Measurements from ENCODE around the gene TSPAN4. TPM values are rescaled to one million over a fixed set of nuclear protein-coding genes. Genes with fewer than 3 reads are reported as not detected.

TSPAN4 gene
- total and polyA plus RNA-seq, 10 donors = 32.1 to 140 (median 107) TPM

- DNase-seq = peak; percentile 88
- H3K36me3 ChIP-seq = peaks cover 0 to 29% (median 21%) of the 10 kb centered on the region in 6 donors
- intact Hi-C loops (cut with DNase I; ENCODE audit: low total_unique reads) = loop anchor here (10.0 kb wide), 1 partner anchor 212 kb away; no protein-coding TSS in a partner anchor
- peaks cover 0 to 34% (median 0%) of the 10 kb centered on the region in 7 donors for H3K27me3 ChIP-seq (replicated peaks in 1 of 7)
- WGBS, 5 donors = 1 to 2% (median 1%) methylated on average over 17 to 53 of the region's 53 CpGs
- TF ChIP-seq POLR2A (IDR thresholded peaks at IDR 0.05) (no peak), POLR2AphosphoS5 (IDR thresholded peaks at IDR 0.05) (no peak)
- TF ChIP-seq, protein P1, sequence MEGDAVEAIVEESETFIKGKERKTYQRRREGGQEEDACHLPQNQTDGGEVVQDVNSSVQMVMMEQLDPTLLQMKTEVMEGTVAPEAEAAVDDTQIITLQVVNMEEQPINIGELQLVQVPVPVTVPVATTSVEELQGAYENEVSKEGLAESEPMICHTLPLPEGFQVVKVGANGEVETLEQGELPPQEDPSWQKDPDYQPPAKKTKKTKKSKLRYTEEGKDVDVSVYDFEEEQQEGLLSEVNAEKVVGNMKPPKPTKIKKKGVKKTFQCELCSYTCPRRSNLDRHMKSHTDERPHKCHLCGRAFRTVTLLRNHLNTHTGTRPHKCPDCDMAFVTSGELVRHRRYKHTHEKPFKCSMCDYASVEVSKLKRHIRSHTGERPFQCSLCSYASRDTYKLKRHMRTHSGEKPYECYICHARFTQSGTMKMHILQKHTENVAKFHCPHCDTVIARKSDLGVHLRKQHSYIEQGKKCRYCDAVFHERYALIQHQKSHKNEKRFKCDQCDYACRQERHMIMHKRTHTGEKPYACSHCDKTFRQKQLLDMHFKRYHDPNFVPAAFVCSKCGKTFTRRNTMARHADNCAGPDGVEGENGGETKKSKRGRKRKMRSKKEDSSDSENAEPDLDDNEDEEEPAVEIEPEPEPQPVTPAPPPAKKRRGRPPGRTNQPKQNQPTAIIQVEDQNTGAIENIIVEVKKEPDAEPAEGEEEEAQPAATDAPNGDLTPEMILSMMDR (IDR thresholded peaks at IDR 0.05 in 8 of 11, conservative IDR thresholded peaks at IDR 0.05 in 3 of 11) = no peak
- peak overlapping the region; percentile 92 to 97 (median 95) for H3K27ac ChIP-seq
- no peaks in the 10 kb centered on the region for H3K9me3 ChIP-seq
- peaks cover 27 to 95% (median 67%) of the 10 kb centered on the region in 6 donors for H3K4me1 ChIP-seq
- peak overlapping the region; percentile 91 to 100 (median 98) for H3K4me3 ChIP-seq
These were observed 558 bp downstream of the TSPAN4 start for GRCh38 chr11:843086-843734.

DNA sequence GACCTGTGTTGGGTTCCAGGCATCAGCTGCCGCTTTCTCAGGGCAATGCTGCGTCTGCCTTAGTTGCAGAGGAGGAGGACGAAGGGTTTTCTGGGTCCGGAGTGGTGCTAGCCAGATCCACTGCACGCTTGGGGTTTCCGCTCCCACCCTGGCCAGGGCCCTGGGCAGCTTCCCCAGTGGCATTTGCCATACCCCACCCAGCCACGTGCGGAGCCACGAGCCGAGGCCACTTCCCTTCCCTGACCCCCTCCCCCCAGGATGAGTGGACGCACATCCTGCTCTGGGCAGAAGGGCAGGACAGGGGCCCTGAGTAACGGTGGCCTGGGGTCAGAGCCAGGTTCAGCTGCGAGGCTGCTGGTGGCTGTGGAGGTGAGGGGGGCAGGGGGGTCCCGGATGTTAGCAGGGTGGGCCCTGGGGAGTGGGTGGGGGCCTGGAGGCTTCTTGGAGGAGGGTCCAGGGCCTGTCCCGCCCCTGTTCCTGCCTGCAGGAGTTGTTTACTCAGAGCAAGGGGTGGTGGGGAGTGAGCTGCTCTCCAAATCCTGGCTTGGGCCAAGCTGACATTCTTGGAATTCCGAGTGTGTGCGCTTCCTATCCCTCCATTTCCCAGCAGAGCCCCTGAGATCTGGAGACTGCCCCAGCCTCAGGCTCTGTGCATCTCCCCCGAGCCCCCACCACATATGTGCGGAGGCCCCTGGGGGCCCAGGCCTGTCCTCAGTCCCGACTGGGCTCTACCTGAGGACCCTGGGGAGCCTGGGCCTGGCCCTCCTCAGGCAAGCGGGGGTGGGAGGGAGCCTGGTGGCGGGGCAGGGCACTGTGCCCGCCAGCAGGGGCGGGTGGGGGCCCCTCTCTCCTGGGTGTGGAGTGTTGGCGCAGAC is 1.4 kb downstream of the TSPAN4 start:
- Histone ChIP-seq H3K27ac (peak overlapping the region; percentile 92 to 97 (median 95)), H3K27me3 (replicated peaks in 1 of 7) (peaks cover 0 to 43% (median 0%) of the 10 kb centered on the region in 7 donors), H3K9me3 (no peaks in the 10 kb centered on the region), H3K36me3 (peaks cover 0 to 20% (median 13%) of the 10 kb centered on the region in 6 donors), H3K4me3 (peak overlapping the region in 7 of 8 donors; percentile 91 to 100 (median 98)), H3K4me1 (peaks cover 35 to 95% (median 73%) of the 10 kb centered on the region in 6 donors)
- WGBS, 5 donors = 9 to 14% (median 12%) methylated on average over 5 to 25 of the region's 25 CpGs
- TF ChIP-seq POLR2AphosphoS5 (IDR thresholded peaks at IDR 0.05) (peak; percentile 94), POLR2A (IDR thresholded peaks at IDR 0.05) (no peak)
- TF ChIP-seq, protein P1 (IDR thresholded peaks at IDR 0.05 in 8 of 11, conservative IDR thresholded peaks at IDR 0.05 in 3 of 11) = peak in 2 of 11 experiments; percentile 5 to 25
- intact Hi-C loops (cut with DNase I; ENCODE audit: low total_unique reads) = loop anchor here (10.0 kb wide), 1 partner anchor 211 kb away; no protein-coding TSS in a partner anchor
- DNase-seq = peak; percentile 94

GRCh38 chr11:844693-845644 is 2.3 kb downstream of the TSPAN4 start:
- H3K4me1 ChIP-seq = peaks cover 37 to 93% (median 77%) of the 10 kb centered on the region in 6 donors
- intact Hi-C loops (cut with DNase I; ENCODE audit: low total_unique reads) = loop anchor here (10.0 kb wide), 1 partner anchor 210 kb away; no protein-coding TSS in a partner anchor

More at GRCh38 chr11:844693-845644, 2.3 kb downstream of the TSPAN4 start:
- Histone ChIP-seq H3K27ac (peak overlapping the region; percentile 60 to 97 (median 95)), H3K9me3 (no peaks in the 10 kb centered on the region), H3K4me3 (peak overlapping the region in 6 of 8 donors; percentile 91 to 100 (median 98)), H3K27me3 (replicated peaks in 1 of 7) (peaks cover 0 to 52% (median 4%) of the 10 kb centered on the region in 7 donors), H3K36me3 (peaks cover 0 to 11% (median 4%) of the 10 kb centered on the region in 6 donors)
- peak; percentile 69 to 79 (median 73) for TF ChIP-seq POLR2AphosphoS5 (IDR thresholded peaks at IDR 0.05)
- TF ChIP-seq POLR2A (IDR thresholded peaks at IDR 0.05) = no peak
- TF ChIP-seq, protein P1 (IDR thresholded peaks at IDR 0.05 in 8 of 11, conservative IDR thresholded peaks at IDR 0.05 in 3 of 11) = peak in 2 of 11 experiments; percentile 20 to 26
- WGBS, 5 donors = 31 to 43% (median 35%) methylated on average over 11 to 31 of the region's 31 CpGs
- DNase-seq = peak; percentile 90

Data from spleen (tissue), 11 donors.